Activated CD4-positive, alpha-beta T cell treated with anti-CD3 and anti-CD28 coated beads, Interleukin-2, amount 10 ng/mL, durations not matched to agents 24 days and 14 days (primary cell): ENCODE data around the gene CCDC85B. TPM values are rescaled to one million over a fixed set of nuclear protein-coding genes. Genes with fewer than 3 reads are reported as not detected.
"Not testable (repeated sequence)": the region's sequence is repeated elsewhere in the genome, so short reads cannot be mapped to it uniquely, and the experiment has no call there.

Experiments used
- DNase-seq: peaks from one replicate; pipeline ENCODE4 v3.0.0; 2022
- H3K27ac Mint-ChIP-seq: one replicate; pipeline ENCODE4 v1.8.0; 2022; ENCODE audit warnings: mild to moderate bottlenecking, mixed read lengths
- H3K27me3 Mint-ChIP-seq: one replicate; pipeline ENCODE4 v1.8.0; 2022; ENCODE audit warnings: mixed read lengths
- H3K36me3 Mint-ChIP-seq: one replicate; pipeline ENCODE4 v1.8.0; 2022; ENCODE audit warnings: low read depth, mild to moderate bottlenecking, mixed read lengths
- H3K4me1 Mint-ChIP-seq: one replicate; pipeline ENCODE4 v1.8.0; 2021; ENCODE audit warnings: mixed read lengths
- H3K4me3 Mint-ChIP-seq: one replicate; pipeline ENCODE4 v1.8.0; 2022; ENCODE audit warnings: mild to moderate bottlenecking, moderate library complexity, mixed read lengths
- H3K9me3 Mint-ChIP-seq: one replicate; pipeline ENCODE4 v1.8.0; 2021; ENCODE audit warnings: mixed read lengths
- intact Hi-C: fragments of 100-400 bp; cut with micrococcal nuclease; formaldehyde crosslinking; loops from one replicate; pipeline ENCODE4 v1.15.1; 2023
- total RNA-seq: library from RNA; stranded (reverse); gene quantifications from 2 replicates; pipeline ENCODE4 v1.2.3, GENCODE V29; 2022

CCDC85B gene
- 62.2 and 62.5 TPM in 2 replicates for total RNA-seq

DNA sequence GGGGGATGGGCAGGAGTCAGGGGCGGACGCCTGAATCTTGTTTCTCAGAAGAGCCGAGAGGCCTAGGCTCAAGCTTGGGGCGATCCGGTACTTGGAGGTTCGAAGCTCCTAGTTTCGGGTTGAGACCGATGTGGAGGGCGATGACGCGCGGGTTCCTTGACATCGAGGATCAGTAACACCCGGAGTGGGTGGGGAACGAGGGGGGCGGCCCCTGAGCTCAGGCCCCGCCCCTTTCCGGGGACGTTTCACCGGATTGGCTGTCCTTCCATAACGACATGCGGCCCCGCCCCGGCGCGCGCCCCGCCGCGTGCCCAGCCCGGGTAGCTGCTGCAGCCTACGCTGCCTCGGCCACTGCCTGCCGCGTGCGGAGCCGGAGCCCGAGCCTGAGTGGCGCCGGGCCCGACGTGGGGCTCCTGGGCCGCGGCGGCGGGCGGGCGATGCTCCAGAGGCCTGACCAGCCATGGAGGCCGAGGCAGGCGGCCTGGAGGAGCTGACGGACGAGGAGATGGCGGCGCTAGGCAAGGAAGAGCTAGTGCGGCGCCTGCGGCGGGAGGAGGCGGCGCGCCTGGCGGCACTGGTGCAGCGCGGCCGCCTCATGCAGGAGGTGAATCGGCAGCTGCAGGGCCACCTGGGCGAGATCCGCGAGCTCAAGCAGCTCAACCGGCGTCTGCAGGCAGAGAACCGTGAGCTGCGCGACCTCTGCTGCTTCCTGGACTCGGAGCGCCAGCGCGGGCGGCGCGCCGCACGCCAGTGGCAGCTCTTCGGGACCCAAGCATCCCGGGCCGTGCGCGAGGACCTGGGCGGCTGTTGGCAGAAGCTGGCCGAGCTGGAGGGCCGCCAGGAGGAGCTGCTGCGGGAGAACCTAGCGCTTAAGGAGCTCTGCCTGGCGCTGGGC is at the start of gene CCDC85B:
Gene CCDC85B, plus strand, starts transcription at position 350 of the 895 bp plus-strand sequence. Its CDS starts 111 bp downstream, at position 461.
- Mint-ChIP-seq H3K36me3 (peaks cover 35% of the 10 kb centered on the region), H3K27me3 (no peaks in the 10 kb centered on the region), H3K27ac (peak within 1 kb of the TSS; percentile 98), H3K9me3 (no peaks in the 10 kb centered on the region), H3K4me1 (peaks cover 54% of the 10 kb centered on the region), H3K4me3 (peak within 1 kb of the TSS; percentile 95)
- intact Hi-C loops = loop anchor here (1.0 to 5.0 kb wide), 2 partner anchors 29 to 178 kb away; partner anchors contain the start of genes C11orf68, DRAP1 and KAT5
- peak; percentile 100 for DNase-seq

GRCh38 chr11:65842144-65842543 is 48.3 kb upstream of the CCDC85B start:
- Mint-ChIP-seq H3K27me3 (no peaks in the 10 kb centered on the region), H3K4me1 (no peaks in the 10 kb centered on the region), H3K9me3 (no peaks in the 10 kb centered on the region), H3K4me3 (no peak overlapping the region), H3K27ac (no peak overlapping the region), H3K36me3 (no peaks in the 10 kb centered on the region)
- DNase-seq = no peak
- intact Hi-C loops = no loop called here

- Mint-ChIP-seq H3K27me3 (no peaks in the 10 kb centered on the region), H3K36me3 (no peaks in the 10 kb centered on the region), H3K4me1 (no peaks in the 10 kb centered on the region), H3K27ac (no peak overlapping the region), H3K9me3 (no peaks in the 10 kb centered on the region), H3K4me3 (no peak overlapping the region)
- DNase-seq = no peak
- intact Hi-C loops = no loop called here
These were observed 46.7 kb upstream of the CCDC85B start for GRCh38 chr11:65843811-65844210.

GRCh38 chr11:65844231-65844872 is 46.1 kb upstream of the CCDC85B start:
- DNase-seq = no peak
- no peak overlapping the region for H3K27ac Mint-ChIP-seq
- no peaks in the 10 kb centered on the region for H3K9me3 Mint-ChIP-seq
- H3K4me1 Mint-ChIP-seq = no peaks in the 10 kb centered on the region
- H3K36me3 Mint-ChIP-seq = no peaks in the 10 kb centered on the region
- intact Hi-C loops = no loop called here
- no peak overlapping the region for H3K4me3 Mint-ChIP-seq
- H3K27me3 Mint-ChIP-seq = no peaks in the 10 kb centered on the region

- Mint-ChIP-seq H3K9me3 (no peaks in the 10 kb centered on the region), H3K4me1 (no peaks in the 10 kb centered on the region), H3K36me3 (peaks cover 28% of the 10 kb centered on the region), H3K4me3 (no peak overlapping the region), H3K27me3 (no peaks in the 10 kb centered on the region), H3K27ac (no peak overlapping the region)
- intact Hi-C loops = no loop called here
- no peak for DNase-seq
These were observed 42.7 kb upstream of the CCDC85B start for GRCh38 chr11:65847746-65848145.

DNA sequence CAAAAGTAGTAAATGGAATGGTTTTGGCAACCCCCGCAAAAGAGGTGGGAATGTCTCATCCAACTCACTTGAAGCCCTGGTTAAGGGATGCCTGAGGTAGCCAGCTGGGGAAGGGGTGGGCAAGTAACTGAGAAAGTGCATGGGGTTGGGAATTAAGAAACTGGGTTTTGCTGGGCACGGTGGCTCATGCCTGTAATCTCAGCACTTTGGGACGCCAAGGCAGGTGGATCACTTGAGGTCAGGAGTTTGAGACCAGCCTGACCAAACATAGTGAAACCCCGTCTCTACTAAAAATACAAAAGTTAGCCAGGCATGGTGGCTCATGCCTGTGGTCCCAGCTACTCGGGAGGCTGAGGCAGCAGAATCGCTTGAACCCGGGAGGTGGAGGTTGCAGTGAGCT is 41.8 kb upstream of the CCDC85B start:
- H3K27ac Mint-ChIP-seq, H3K4me1 Mint-ChIP-seq, H3K9me3 Mint-ChIP-seq, H3K4me3 Mint-ChIP-seq, DNase-seq, intact Hi-C loops, H3K27me3 Mint-ChIP-seq: not testable (repeated sequence)
- H3K36me3 Mint-ChIP-seq = peaks cover 37% of the 10 kb centered on the region

DNA sequence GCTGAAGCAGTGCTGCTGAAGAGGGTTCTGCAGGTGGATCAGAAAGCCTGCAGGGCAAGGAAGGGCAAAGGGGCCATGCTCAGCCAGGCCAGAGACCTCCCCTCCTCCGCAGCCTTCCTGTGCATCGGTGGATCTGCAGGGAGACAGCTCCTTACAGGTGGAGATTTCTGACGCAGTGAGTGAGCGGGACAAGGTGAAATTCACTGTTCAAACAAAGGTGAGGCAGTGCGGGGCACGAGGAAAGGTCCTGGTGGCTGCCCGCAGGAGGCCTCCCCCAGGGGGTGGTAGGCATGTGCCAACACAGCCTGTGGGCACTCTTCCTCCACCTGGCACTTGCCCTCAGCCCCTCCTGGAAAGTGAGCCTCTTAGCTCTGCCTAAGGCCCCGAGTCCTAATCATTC is 41.1 kb upstream of the CCDC85B start:
- Mint-ChIP-seq H3K27ac (no peak overlapping the region), H3K36me3 (peaks cover 44% of the 10 kb centered on the region), H3K4me1 (peaks cover 9% of the 10 kb centered on the region), H3K9me3 (no peaks in the 10 kb centered on the region), H3K4me3 (no peak overlapping the region), H3K27me3 (no peaks in the 10 kb centered on the region)
- peak; percentile 65 for DNase-seq
- intact Hi-C loops = no loop called here

- intact Hi-C loops = no loop called here
- Mint-ChIP-seq H3K4me1 (peaks cover 12% of the 10 kb centered on the region), H3K27me3 (no peaks in the 10 kb centered on the region), H3K4me3 (no peak overlapping the region), H3K9me3 (no peaks in the 10 kb centered on the region), H3K36me3 (peaks cover 48% of the 10 kb centered on the region), H3K27ac (no peak overlapping the region)
- DNase-seq = peak; percentile 63
These were observed 40.7 kb upstream of the CCDC85B start for GRCh38 chr11:65849771-65850216.

DNA sequence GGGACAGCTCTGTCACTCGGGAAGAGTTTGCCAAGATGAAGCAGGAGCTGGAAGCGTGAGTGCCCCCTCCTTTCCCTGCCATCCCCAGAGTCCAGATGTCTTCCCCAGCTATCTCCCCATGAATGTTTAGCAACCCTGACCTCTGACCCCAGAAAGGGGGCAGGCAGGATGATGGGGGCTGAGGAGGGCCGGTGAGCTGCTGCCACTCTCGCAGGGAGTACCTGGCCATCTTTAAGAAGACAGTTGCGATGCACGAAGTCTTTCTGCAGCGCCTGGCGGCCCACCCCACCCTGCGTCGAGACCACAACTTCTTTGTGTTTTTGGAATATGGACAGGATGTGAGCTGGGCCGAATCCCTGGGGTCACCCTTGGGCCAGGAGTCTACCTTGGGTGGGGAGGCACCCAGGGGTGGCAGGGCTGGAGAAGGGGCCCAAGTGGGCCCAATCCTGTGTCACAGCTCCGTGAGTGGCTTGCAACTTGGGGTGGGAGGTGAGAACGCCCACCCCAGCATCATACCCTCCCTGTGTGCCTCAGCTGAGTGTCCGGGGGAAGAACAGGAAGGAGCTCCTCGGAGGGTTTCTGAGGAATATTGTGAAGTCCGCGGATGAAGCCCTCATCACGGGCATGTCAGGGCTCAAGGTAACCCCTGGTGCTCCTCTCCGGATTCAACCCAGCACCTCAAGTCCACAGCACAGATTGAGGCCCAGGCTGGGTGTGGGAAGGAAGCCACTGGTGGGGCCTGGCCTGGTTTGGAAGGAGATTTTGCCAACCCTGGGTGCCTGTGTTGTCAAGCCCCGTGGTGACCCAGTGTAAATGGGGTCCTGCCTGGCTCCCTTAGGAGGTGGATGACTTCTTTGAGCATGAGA is 40.0 kb upstream of the CCDC85B start:
- Mint-ChIP-seq H3K27me3 (no peaks in the 10 kb centered on the region), H3K9me3 (no peaks in the 10 kb centered on the region), H3K27ac (no peak overlapping the region), H3K4me3 (no peak overlapping the region), H3K4me1 (peaks cover 16% of the 10 kb centered on the region), H3K36me3 (peaks cover 53% of the 10 kb centered on the region)
- peak; percentile 64 for DNase-seq
- intact Hi-C loops = no loop called here

- Mint-ChIP-seq H3K36me3 (peaks cover 60% of the 10 kb centered on the region), H3K4me3 (no peak overlapping the region), H3K9me3 (no peaks in the 10 kb centered on the region), H3K27me3 (no peaks in the 10 kb centered on the region), H3K4me1 (peaks cover 22% of the 10 kb centered on the region), H3K27ac (no peak overlapping the region)
- peak; percentile 73 for DNase-seq
- intact Hi-C loops = no loop called here
These were observed 39.3 kb upstream of the CCDC85B start for GRCh38 chr11:65851083-65851579.

DNA sequence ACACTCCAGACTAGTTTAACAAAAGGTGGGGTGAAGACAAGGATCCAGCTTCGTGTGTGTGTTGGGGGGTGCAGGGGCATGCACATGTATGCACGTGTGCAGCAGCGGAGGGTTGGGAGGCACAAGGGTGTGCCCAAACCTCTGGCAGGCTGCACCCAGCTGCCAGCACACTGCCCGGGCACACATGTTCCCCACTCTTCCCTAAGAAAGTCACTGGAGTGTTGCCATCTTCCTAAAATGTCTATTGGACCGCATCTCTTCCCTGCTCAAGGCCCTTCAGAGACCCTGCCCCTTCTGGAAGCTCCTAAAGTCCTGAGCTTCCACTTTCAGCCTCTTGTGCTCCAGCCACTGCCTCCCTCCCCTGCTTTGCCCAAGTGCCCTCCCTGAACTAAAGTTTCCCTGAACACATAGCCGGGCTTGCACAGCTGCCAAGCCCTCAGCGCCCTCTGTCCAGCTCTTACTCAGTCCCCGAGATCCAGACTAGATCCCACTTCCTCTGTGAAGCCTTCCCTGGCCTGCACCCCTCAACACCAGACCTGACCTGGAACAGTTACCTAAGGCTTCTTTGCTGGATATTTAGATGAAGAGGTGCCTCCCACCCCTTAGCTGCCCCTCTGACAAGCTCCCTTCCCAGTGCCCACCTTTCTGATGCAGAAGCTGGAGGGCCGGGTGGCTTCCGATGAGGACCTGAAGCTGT is 38.5 kb upstream of the CCDC85B start:
- no peaks in the 10 kb centered on the region for H3K9me3 Mint-ChIP-seq
- peaks cover 30% of the 10 kb centered on the region for H3K4me1 Mint-ChIP-seq
- intact Hi-C loops = no loop called here
- DNase-seq = peak; percentile 58
- H3K36me3 Mint-ChIP-seq = peaks cover 68% of the 10 kb centered on the region
- no peak overlapping the region for H3K27ac Mint-ChIP-seq
- H3K4me3 Mint-ChIP-seq = no peak overlapping the region
- H3K27me3 Mint-ChIP-seq = no peaks in the 10 kb centered on the region

DNA sequence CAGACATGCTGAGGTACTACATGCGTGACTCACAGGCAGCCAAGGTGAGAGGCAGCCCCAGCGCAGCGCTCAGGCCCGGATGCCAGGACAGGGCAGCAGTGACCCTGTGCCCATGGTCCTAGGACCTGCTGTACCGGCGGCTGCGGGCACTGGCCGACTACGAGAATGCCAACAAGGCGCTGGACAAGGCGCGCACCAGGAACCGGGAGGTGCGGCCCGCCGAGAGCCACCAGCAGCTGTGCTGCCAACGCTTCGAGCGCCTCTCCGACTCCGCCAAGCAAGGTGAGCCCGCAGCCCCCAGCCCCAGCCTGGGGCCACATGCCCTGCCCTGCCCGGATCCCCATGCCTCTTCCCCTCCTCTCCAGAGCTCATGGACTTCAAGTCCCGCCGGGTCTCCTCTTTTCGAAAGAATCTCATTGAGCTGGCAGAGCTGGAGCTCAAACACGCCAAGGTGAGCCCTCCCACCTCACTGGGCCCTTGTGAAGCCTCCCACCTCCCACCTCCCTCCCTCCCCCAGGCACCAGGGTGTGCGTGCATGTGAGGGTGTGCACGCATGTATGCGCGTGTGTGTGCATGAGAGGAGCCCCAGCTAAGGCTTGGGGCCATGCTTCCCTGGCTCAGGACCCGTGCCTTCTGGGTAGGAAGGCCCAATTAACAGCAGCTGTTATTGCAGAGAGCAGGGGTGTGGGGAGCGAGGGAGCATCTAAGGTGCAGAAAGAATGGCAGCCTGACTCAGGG is 37.8 kb upstream of the CCDC85B start:
- intact Hi-C loops = loop anchor here (1.0 kb wide), 1 partner anchor 18 kb away; no protein-coding TSS in a partner anchor
- no peaks in the 10 kb centered on the region for H3K27me3 Mint-ChIP-seq
- H3K4me3 Mint-ChIP-seq = no peak overlapping the region
- no peak overlapping the region for H3K27ac Mint-ChIP-seq
- H3K36me3 Mint-ChIP-seq = peaks cover 69% of the 10 kb centered on the region
- H3K4me1 Mint-ChIP-seq = peaks cover 30% of the 10 kb centered on the region
- no peaks in the 10 kb centered on the region for H3K9me3 Mint-ChIP-seq
- DNase-seq = peak; percentile 58
